HG02884 (cell line): ENCODE measurements around the gene CASZ1.

Experiments
- ATAC-seq: cut with Tn5 transposase; IDR thresholded peaks from one replicate; pipeline ENCODE4 v1.9.1; 2021; ENCODE audit warnings: mild to moderate bottlenecking, moderate library complexity; ENCODE audit not compliant: unreplicated experiment

Gene CASZ1

DNA sequence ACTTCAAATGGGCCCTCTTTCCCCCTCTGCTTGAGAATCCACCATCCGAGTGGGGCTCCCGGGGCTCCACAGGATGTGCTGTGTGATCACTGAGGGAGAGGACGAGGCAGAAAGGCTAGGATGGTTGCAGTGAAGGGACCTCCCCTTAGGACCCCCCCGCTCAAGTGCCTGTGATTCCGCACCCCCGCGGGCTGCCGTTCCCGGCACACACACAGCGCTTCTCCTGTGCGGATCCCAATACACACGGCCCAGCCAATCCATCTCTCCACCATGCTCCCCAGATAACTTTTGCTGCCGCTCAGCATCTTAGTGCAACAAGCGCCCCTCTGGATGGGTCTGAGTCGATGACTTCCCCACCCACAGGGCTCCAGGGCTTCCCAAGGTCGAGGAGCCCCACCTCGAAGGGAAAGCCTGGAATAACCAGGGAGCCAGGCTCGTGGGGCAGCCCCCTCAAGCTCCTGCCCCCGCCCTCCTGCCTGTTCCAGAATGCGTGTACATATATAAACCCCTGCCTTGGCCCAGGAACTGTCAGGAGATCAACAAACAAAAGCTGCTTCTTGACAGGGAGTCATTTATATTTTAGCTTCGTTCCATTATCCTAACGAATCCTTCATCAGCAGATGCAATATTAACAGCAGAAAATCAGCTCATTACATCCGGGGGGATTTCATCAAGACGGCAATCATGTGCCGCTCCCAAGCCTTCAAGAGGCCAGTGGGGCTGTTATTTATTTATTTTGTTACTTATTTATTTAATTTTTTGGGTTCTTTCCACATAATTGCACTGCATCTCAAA is 83.7 kb downstream of the CASZ1 start:
- ATAC-seq, result no peak

- ATAC-seq, result no peak
These were observed 86.0 kb downstream of the CASZ1 start for GRCh38 chr1:10710489-10710888.

DNA sequence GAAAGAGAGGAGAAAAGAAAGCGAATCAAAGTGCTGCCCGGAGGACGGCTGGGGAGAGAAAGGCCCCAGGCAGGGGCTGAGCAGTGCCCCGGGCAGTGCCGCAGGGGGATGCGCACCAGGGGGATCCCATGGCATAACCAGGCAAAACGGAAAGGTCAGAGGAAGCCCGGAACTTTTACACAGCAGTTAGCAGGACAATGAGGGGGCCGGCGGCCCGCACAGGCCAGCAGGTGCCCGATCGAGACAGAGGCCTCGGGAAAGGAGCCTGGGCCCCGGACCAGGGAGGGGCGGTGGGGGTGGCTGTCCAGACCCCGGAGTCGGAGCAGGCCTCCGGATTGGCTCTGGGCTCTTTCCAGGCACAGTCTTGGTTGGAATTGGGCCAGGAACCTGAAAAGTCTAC is 86.8 kb downstream of the CASZ1 start:
- no peak for ATAC-seq

DNA sequence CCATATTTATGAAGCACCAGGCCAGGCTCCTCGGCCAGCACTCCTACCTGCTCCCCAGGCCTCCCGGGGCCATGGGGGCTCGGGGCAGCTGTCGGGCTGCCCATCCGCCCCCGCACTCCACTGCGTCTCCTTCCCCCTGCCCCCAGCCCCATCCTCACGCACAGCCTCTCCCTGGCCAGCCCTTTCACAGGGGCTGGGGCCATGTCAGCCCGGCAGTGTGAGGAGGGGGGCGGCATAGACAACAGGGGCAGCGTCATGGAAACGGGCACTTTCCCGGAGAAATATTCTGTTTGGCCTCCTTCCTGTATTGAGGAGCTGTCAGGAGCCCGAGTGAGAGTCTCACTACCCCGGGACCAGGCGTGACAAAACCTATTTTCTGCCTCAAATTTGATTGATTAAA is 87.3 kb downstream of the CASZ1 start:
- no peak for ATAC-seq

DNA sequence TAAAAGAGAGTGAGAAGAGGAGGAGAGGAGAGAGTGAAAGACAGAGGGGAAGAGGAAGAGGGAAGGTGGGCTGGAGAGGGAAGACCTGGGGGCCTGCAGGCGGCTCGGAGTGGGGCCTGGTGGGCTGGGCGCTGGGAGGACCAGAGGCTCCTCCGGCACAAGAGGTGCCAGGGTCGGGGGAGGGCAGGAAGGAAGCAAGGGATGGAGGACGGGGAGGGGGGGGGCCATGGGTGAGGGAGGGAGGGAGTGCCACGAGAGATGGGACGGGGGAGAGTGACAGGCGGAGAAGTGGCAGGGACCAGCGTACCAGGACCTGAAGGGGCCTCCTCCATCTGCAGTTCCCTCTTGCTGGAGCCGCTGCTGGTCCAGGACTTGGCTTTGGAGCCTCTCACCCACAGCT is 87.7 kb downstream of the CASZ1 start:
- no peak for ATAC-seq

- ATAC-seq, result no peak
These were observed 89.2 kb downstream of the CASZ1 start for GRCh38 chr1:10707208-10707607.

DNA sequence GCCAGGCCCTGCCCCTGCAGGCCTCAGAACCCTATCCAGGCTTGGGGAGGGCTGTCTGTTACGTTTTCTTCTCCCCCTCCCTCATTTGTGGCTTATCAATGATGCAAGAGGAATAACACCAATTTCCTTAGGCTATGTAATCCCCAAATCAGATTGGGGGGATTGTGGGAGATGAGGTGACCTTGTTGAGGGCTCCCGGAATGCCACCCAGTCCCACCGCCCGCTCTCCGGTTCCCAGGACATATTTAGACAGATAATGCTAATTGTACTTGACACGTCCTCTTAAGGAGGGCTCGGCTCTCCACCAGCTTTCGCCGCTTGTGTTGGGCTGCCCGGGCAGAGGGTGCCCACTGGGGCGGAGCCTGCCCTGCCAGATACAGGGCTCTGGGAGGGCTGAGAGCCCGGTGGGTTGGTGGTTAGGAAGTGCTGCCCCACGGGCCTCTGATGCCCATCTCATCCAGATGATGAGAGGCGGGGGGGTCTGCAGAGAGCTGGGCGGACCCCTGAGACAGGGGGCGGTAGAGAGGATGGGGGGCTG is 90.0 kb downstream of the CASZ1 start:
- ATAC-seq, result no peak

GRCh38 chr1:10705953-10706352 is 90.5 kb downstream of the CASZ1 start:
- ATAC-seq, result no peak

- ATAC-seq, result no peak
These were observed 92.0 kb downstream of the CASZ1 start for GRCh38 chr1:10704368-10704882.

GRCh38 chr1:10703702-10704101 is 92.7 kb downstream of the CASZ1 start:
- ATAC-seq, result no peak

DNA sequence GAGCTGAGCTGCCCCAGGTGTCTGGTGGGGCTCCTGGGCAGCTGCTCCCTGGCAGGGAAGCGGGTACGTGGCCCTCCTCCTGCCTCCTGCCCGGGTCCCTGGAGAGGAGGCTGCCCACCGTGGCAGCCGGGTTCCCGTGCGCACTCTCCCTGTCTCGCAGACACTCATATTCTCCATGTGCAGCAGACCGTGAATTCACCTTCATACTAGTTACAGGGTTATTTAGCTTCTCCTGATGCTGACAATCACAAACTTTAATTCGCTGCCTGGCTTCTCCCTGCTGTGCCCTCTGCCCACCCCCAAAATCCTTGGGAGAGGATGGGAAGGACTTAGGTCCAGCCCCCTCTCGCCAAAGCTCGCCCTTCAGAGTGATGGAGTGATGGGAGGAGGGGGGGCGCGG is 95.3 kb downstream of the CASZ1 start:
- no peak for ATAC-seq

GRCh38 chr1:10699470-10699835 is 97.0 kb downstream of the CASZ1 start:
- no peak for ATAC-seq

DNA sequence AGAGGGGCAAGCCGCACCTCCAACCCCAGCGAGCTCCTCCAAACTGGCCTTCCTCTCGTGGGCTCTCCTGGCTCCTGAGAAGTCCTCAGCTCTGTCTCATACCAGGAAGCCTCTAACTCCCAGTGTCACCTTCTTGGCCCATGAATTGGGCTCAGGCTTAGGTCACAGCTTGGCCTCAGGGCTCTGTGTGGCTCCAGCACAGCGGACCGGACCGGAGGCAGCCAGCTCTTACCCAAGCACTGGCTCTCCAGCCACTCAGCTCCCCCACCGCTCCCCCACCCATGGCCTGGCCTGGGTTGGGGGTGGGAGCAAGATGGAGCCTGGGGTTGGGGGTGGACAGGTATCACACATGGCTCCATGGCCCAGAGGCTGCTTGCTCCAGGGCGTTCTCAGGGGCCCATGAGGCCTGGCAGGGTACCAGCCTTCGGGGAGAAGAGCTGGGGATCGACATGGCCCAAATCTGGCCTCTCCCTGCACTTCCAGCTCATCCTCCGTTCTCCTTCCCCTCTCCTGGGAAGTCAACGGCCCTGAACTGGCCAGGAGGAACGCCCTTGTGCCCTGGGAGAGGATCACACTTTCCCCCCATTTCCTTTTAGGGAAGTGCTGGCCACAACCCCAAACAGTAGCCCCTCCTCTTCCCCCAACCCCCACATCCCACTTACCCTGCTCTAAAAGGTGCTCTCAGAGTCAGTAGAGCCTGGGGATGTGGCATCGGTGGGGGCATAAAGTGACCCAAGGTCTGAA is 97.5 kb downstream of the CASZ1 start:
- no peak for ATAC-seq

- no peak for ATAC-seq
These were observed 98.8 kb downstream of the CASZ1 start for GRCh38 chr1:10697621-10698160.

- ATAC-seq, result no peak
These were observed 99.5 kb downstream of the CASZ1 start for GRCh38 chr1:10696977-10697376.

DNA sequence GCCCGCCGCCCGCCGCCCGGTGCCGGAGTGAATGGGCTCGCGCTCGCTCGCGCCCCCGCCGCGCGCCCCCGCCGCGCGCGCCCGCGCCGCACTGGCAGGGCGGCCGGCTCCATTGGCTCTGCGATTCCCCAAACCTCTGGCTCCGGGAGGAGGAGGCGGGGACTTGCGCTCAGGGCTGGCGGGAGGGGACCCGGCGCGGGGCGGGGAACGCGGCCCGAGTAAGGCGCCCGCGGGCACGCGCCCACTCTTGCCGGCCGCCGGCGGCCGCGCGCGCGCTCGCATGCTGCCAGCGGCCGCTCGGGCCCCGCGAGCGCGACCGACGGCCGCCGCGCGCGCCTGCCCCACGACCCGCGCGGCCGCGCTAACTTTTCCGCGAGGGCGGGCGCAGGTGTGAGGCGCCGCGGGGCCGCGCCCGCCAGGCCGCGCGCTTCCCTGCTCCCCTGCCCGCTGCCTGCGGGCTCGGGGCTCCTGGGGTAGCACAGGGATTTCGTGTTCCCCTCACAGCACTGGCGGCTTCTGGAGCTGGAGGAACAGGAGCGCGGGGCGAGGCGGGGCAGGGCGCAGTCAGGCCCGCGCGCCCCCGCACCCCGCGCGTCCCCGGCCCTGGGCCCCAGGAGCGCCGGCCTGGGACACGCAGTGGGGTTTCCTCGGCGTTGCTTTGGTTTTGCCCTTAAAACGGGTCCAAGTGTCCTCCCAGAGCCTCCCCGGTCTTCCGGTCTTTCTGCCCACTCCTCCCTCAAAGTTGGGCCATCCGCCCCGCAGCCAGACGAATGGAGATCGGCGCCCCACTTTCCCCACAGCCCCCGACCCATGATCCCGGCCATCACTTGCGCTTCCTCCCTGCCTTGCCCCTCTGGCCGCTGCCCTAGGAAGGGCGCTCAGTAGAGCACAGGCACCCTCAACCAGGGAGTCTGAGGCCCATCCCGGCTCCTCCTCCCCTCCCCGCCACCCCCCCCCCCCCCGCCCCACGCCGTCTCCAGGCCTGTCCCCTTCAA is 101.5 kb downstream of the CASZ1 start:
- peak; percentile 41 for ATAC-seq

DNA sequence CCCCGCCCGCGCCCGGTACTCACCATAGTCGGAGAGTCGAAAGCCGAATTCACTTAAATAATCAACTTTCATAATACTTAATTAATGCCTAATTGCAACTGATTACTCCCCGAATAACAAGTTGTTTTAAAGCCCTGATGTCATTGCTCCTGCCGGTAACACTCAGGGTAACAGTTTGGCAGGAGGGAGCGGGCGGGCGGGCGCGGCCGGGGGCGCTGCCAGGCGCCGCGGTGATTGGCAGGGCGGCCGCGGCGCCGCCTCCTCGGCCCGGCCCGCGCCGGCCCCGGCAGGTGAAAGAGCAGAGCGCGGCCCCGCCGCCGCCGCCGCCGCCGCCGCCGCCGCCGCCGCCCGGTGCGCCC is 102.2 kb downstream of the CASZ1 start:
- ATAC-seq, result peak; percentile 35

GRCh38 chr1:10693497-10694273 is 102.8 kb downstream of the CASZ1 start:
- ATAC-seq, result no peak

- no peak for ATAC-seq
These were observed 103.3 kb downstream of the CASZ1 start for GRCh38 chr1:10693152-10693496.
